GM19328 (cell line): ENCODE measurements around the gene ZNF318.
"Not testable (repeated sequence)": the region's sequence is repeated elsewhere in the genome, so short reads cannot be mapped to it uniquely, and the experiment has no call there.

ENCODE experiments used
- ATAC-seq: cut with Tn5 transposase; IDR thresholded peaks from one replicate; pipeline ENCODE4 v1.9.1; 2021; ENCODE audit warnings: mild to moderate bottlenecking, moderate library complexity; ENCODE audit not compliant: unreplicated experiment

The ZNF318 gene

GRCh38 chr6:43386492-43386891 is 17.0 kb upstream of the ZNF318 start:
- no peak for ATAC-seq

- ATAC-seq, result peak; percentile 23
Observed at GRCh38 chr6:43383021-43383667, 13.7 kb upstream of the ZNF318 start.

GRCh38 chr6:43380858-43381257 is 11.4 kb upstream of the ZNF318 start:
- not testable (repeated sequence) for ATAC-seq

- ATAC-seq, result no peak
Observed at GRCh38 chr6:43378631-43379030, 9.2 kb upstream of the ZNF318 start.

GRCh38 chr6:43377710-43378229 is 8.3 kb upstream of the ZNF318 start:
- no peak for ATAC-seq

GRCh38 chr6:43376551-43376981 is 7.1 kb upstream of the ZNF318 start:
- no peak for ATAC-seq

GRCh38 chr6:43375693-43376092 is 6.2 kb upstream of the ZNF318 start:
- ATAC-seq, result no peak

- ATAC-seq, result no peak
Observed at GRCh38 chr6:43373252-43373875, 3.9 kb upstream of the ZNF318 start.

- not testable (repeated sequence) for ATAC-seq
Observed at GRCh38 chr6:43370003-43370580, 645 bp upstream of the ZNF318 start.

GRCh38 chr6:43368259-43369160 is 937 bp downstream of the ZNF318 start:
- no peak for ATAC-seq

GRCh38 chr6:43367245-43367984 is 2.0 kb downstream of the ZNF318 start:
- no peak for ATAC-seq

GRCh38 chr6:43361269-43361668 is 8.2 kb downstream of the ZNF318 start:
- ATAC-seq, result no peak

GRCh38 chr6:43359831-43360230 is 9.6 kb downstream of the ZNF318 start:
- no peak for ATAC-seq

GRCh38 chr6:43359381-43359780 is 10.1 kb downstream of the ZNF318 start:
- ATAC-seq, result no peak

- no peak for ATAC-seq
Observed at GRCh38 chr6:43355862-43356590, 13.4 kb downstream of the ZNF318 start.

GRCh38 chr6:43351951-43352350 is 17.5 kb downstream of the ZNF318 start:
- ATAC-seq, result not testable (repeated sequence)

- ATAC-seq, result no peak
Observed at GRCh38 chr6:43347444-43347843, 22.0 kb downstream of the ZNF318 start.

GRCh38 chr6:43347021-43347420 is 22.4 kb downstream of the ZNF318 start:
- no peak for ATAC-seq

- not testable (repeated sequence) for ATAC-seq
Observed at GRCh38 chr6:43346243-43346642, 23.2 kb downstream of the ZNF318 start.

GRCh38 chr6:43339168-43339567 is 30.3 kb downstream of the ZNF318 start:
- peak; percentile 56 for ATAC-seq
